OCI-LY7 (cell line): ENCODE results near the gene TOMM20. TPM values are rescaled to one million over a fixed set of nuclear protein-coding genes. Genes with fewer than 3 reads are reported as not detected.

Experiments
- BruUV-seq: library from RNA; stranded (reverse); fragments of 400-500 nt; replicated peaks from 2 replicates; lab custom pipeline; 2021; lab: Mats Ljungman, UMichigan
- CTCF ChIA-PET: fragments of 300-600 bp; sonication (Branson Sonifier 250); formaldehyde crosslinking; loops from one replicate; lab custom pipeline; 2022; ENCODE audit warnings: antibody characterized with exemption; ENCODE audit not compliant: unreplicated experiment; lab: Charles Lee
- POLR2A ChIA-PET: fragments of 300-600 bp; sonication (Branson Sonifier 250); formaldehyde crosslinking; loops from one replicate; lab custom pipeline; 2022; ENCODE audit warnings: antibody characterized with exemption; lab: Charles Lee
- DNase-seq: peaks from one replicate; pipeline ENCODE4 v3.0.0-alpha.2; 2015; ENCODE audit warnings: low spot score
- H2AFZ ChIP-seq: fragments of 200-600 bp; sonication (generic), shearing (Covaris generic); 2 replicates; pipeline ENCODE4 v1.6.1; 2014; ENCODE audit warnings: mild to moderate bottlenecking, antibody characterized with exemption, low read length, moderate library complexity
- H3K27ac ChIP-seq: fragments of 200-600 bp; sonication (generic); 2 replicates; pipeline ENCODE4 v1.5.1; 2014; ENCODE audit warnings: mixed run types, low read depth, mild to moderate bottlenecking, moderate library complexity, low read length, inconsistent platforms; ENCODE audit not compliant: poor library complexity, severe bottlenecking
- H3K36me3 ChIP-seq: fragments of 200-600 bp; sonication (generic); 2 replicates; pipeline ENCODE4 v1.6.1; 2014; ENCODE audit warnings: mild to moderate bottlenecking, antibody characterized with exemption, low read length, moderate library complexity, mixed read lengths; ENCODE audit not compliant: insufficient read depth
- H3K4me1 ChIP-seq: fragments of 200-600 bp; sonication (generic); 2 replicates; pipeline ENCODE4 v1.5.1; 2014; ENCODE audit warnings: mild to moderate bottlenecking, low read length; ENCODE audit not compliant: insufficient read depth, poor library complexity, severe bottlenecking
- H3K4me2 ChIP-seq: fragments of 200-600 bp; sonication (generic); 2 replicates; pipeline ENCODE4 v1.6.1; 2014; ENCODE audit warnings: mild to moderate bottlenecking, low read length
- H3K4me3 ChIP-seq: fragments of 200-600 bp; sonication (generic); 2 replicates; pipeline ENCODE4 v1.5.1; 2014; ENCODE audit warnings: mild to moderate bottlenecking, low read depth, low read length; ENCODE audit not compliant: poor library complexity, severe bottlenecking
- H3K79me2 ChIP-seq: fragments of 200-600 bp; sonication (generic); 2 replicates; pipeline ENCODE4 v1.6.1; 2016; ENCODE audit warnings: low read depth, mild to moderate bottlenecking, low read length, moderate library complexity, mixed read lengths; ENCODE audit not compliant: insufficient read depth
- H3K9me2 ChIP-seq: fragments of 200-600 bp; sonication (generic); 2 replicates; pipeline ENCODE4 v1.6.1; 2016; ENCODE audit warnings: mild to moderate bottlenecking, low read length, mixed read lengths; ENCODE audit not compliant: insufficient read depth
- H3K9me3 ChIP-seq: fragments of 200-600 bp; sonication (generic); 2 replicates; pipeline ENCODE4 v1.6.1; 2014; ENCODE audit warnings: mild to moderate bottlenecking, mixed run types, low read length, mixed read lengths
- H4K20me1 ChIP-seq: fragments of 200-600 bp; sonication (generic); 2 replicates; pipeline ENCODE4 v1.6.1; 2014; ENCODE audit warnings: mild to moderate bottlenecking, antibody characterized with exemption, low read length, moderate library complexity, mixed read lengths; ENCODE audit not compliant: insufficient read depth
- EZH2phosphoT487 ChIP-seq: fragments of 200-600 bp; sonication (generic); IDR thresholded peaks from 2 replicates; pipeline ENCODE4 v1.6.1; 2018; ENCODE audit warnings: low read depth, borderline replicate concordance, mild to moderate bottlenecking, mixed run types, antibody characterized with exemption, low read length, moderate library complexity, mixed read lengths
- intact Hi-C: fragments of 100-400 bp; cut with micrococcal nuclease; formaldehyde crosslinking; loops from one replicate; pipeline ENCODE4 v1.10.0; 2022; ENCODE audit not compliant: unreplicated experiment
- total RNA-seq, 2 experiments: library from RNA; depleted of rRNA in 1 of 2; stranded (reverse); fragments of >200 nt in 1 of 2; shearing (Covaris generic) in 1 of 2; gene quantifications; 2 replicates each; pipeline ENCODE4 v1.2.3, GENCODE V29; 2014 to 2022
- TF ChIP-seq, protein P1 (sequence below): fragments of 200-600 bp; sonication (generic); conservative IDR thresholded peaks from 2 replicates; pipeline ENCODE4 v1.5.1; 2014; ENCODE audit warnings: mild to moderate bottlenecking, antibody characterized with exemption, low read length, moderate library complexity, mixed read lengths

The TOMM20 gene
- total RNA-seq, 2 experiments from 2014 or later: 76.7 to 133 TPM

DNA sequence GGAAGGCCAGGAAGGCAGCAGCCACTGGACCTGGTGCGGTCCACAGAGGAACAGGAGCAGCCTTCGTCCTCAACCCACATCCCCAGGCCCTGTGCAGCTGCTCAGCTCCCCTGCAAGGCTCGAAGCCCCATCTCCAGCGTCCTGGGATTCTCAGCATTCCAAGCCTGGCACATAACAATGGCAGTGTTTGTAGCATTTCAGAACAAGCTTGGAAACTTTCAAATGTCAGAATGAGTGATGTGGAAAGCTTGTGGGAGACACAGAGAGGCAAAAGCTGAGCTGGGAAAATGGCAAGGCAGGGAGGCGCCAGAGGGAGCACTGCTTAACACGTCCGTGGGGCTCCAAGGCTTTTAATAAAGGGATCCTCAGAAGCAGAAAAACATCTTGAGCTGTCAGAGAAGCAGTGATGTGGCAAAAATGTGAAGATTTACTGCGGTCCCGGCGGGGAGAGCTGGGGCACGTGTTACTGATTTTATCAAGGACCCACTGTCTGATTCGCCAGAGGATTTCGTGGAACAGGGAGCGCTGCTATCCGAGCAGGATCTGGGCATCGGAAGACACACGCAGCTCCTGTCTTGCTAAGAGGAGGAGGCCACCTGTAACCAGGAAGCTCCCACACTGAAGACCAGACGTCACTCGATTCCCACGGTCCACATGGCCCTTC, 38.1 kb downstream of the TOMM20 start:
- Histone ChIP-seq H3K4me2 (no peak overlapping the region), H3K4me3 (no peak overlapping the region), H4K20me1 (no peaks in the 10 kb centered on the region), H3K9me3 (no peaks in the 10 kb centered on the region), H3K36me3 (no peaks in the 10 kb centered on the region), H3K4me1 (peaks cover 3% of the 10 kb centered on the region), H2AFZ (no peak overlapping the region), H3K27ac (no peak overlapping the region), H3K9me2 (no peaks in the 10 kb centered on the region), H3K79me2 (no peaks in the 10 kb centered on the region)
- CTCF ChIA-PET: interaction anchor here (0.5 to 0.6 kb wide), 2 partner anchors 535 to 840 kb away, joined by 3 to 5 read pairs; no protein-coding TSS in a partner anchor
- intact Hi-C loops: no loop called here
- POLR2A ChIA-PET: interaction anchor here (0.6 to 0.9 kb wide), 2 partner anchors 14 to 70 kb away, joined by 3 read pairs; no protein-coding TSS in a partner anchor
- DNase-seq: no peak
- BruUV-seq: no TSS peak
- TF ChIP-seq EZH2phosphoT487: no peak
- TF ChIP-seq, protein P1, sequence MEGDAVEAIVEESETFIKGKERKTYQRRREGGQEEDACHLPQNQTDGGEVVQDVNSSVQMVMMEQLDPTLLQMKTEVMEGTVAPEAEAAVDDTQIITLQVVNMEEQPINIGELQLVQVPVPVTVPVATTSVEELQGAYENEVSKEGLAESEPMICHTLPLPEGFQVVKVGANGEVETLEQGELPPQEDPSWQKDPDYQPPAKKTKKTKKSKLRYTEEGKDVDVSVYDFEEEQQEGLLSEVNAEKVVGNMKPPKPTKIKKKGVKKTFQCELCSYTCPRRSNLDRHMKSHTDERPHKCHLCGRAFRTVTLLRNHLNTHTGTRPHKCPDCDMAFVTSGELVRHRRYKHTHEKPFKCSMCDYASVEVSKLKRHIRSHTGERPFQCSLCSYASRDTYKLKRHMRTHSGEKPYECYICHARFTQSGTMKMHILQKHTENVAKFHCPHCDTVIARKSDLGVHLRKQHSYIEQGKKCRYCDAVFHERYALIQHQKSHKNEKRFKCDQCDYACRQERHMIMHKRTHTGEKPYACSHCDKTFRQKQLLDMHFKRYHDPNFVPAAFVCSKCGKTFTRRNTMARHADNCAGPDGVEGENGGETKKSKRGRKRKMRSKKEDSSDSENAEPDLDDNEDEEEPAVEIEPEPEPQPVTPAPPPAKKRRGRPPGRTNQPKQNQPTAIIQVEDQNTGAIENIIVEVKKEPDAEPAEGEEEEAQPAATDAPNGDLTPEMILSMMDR: no peak

DNA sequence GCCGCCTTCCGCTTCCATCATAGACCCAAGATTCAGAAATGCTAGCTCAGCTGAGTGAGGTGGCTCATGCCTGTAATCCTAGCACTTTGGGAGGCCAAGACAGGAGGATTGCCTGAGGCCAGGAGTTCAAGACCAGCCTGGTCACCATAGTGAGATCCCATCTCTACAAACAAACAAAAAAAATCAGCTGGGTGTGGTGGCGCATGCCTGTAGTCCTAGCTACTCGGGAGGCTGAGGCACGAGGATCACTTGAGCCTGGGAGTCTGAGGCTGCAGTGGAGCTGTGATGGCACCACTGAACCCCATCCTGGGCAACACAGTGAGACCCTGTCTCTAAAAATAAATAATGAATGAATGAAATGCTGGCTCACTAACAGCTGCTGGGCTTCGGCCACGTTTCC, 39.7 kb downstream of the TOMM20 start:
- no peak overlapping the region for H3K4me2 ChIP-seq
- BruUV-seq: no TSS peak
- intact Hi-C loops: no loop called here
- POLR2A ChIA-PET: no interaction called here
- H2AFZ ChIP-seq: no peak overlapping the region
- H3K9me3 ChIP-seq: no peaks in the 10 kb centered on the region
- H3K4me3 ChIP-seq: no peak overlapping the region
- no peaks in the 10 kb centered on the region for H3K36me3 ChIP-seq
- H3K4me1 ChIP-seq: peaks cover 7% of the 10 kb centered on the region
- H4K20me1 ChIP-seq: no peaks in the 10 kb centered on the region
- TF ChIP-seq, protein P1: no peak
- TF ChIP-seq EZH2phosphoT487: no peak
- no peaks in the 10 kb centered on the region for H3K9me2 ChIP-seq
- DNase-seq: no peak
- CTCF ChIA-PET: no interaction called here
- no peaks in the 10 kb centered on the region for H3K79me2 ChIP-seq
- no peak overlapping the region for H3K27ac ChIP-seq

DNA sequence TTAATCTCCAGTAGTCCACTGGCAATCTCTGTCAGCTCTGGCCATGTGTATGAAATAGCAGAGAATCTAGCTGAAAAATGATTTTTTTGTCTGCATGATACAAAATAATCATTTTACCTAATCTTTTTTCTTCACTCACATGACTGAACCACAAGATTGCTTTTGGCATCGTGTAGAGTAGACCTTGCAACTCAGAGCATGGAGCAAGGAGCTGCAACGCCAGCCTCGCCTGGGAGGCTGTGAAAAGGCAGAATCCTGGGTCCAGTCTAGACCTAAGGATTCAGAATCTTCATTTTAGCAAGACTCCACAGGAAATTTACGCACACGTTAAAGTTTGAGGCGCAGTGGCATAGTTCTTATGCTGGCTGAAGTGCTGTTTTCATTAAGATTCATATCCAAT, 40.2 kb downstream of the TOMM20 start:
- POLR2A ChIA-PET: interaction anchor here (0.6 kb wide), 1 partner anchor 593 kb away, joined by 3 read pairs; no protein-coding TSS in a partner anchor
- Histone ChIP-seq H3K36me3 (no peaks in the 10 kb centered on the region), H4K20me1 (no peaks in the 10 kb centered on the region), H3K27ac (no peak overlapping the region), H3K4me3 (no peak overlapping the region), H3K9me3 (no peaks in the 10 kb centered on the region), H3K79me2 (no peaks in the 10 kb centered on the region), H3K4me2 (no peak overlapping the region), H3K9me2 (no peaks in the 10 kb centered on the region), H2AFZ (no peak overlapping the region), H3K4me1 (peaks cover 9% of the 10 kb centered on the region)
- intact Hi-C loops: no loop called here
- BruUV-seq: no TSS peak
- TF ChIP-seq, protein P1: no peak
- no peak for TF ChIP-seq EZH2phosphoT487
- DNase-seq: no peak
- CTCF ChIA-PET: no interaction called here
